ENCODE data around the gene PFKFB4. TPM values are rescaled to one million over a fixed set of nuclear protein-coding genes. Genes with fewer than 3 reads are reported as not detected.
"Not testable (repeated sequence)": the region's sequence is repeated elsewhere in the genome, so short reads cannot be mapped to it uniquely, and the experiment has no call there.

PFKFB4 gene
- total RNA-seq, 2 donors from 2014 or later: 2.0 to 2.9 TPM

GRCh38 chr3:48507256-48508061 lies 49.1 kb downstream of the PFKFB4 start:
- DNase-seq (peak; percentile 54), ATAC-seq (no peak)
- intact Hi-C loops (cut with DNase I): no loop called here

GRCh38 chr3:48505968-48506504 lies 50.6 kb downstream of the PFKFB4 start:
- ATAC-seq (no peak), DNase-seq (no peak)
- intact Hi-C loops (cut with DNase I): no loop called here

- ATAC-seq (no peak), DNase-seq (no peak)
- intact Hi-C loops (cut with DNase I): no loop called here
Measured at GRCh38 chr3:48505146-48505545, 51.5 kb downstream of the PFKFB4 start.

GRCh38 chr3:48504051-48504946 lies 52.3 kb downstream of the PFKFB4 start, which contains the start of gene SHISA5:
Gene SHISA5 (minus strand): TSS chr3:48504174. CDS start chr3:48504094, 80 bp downstream.
- DNase-seq (peak; percentile 92), ATAC-seq (peak; percentile 89 to 92)
- intact Hi-C loops (cut with DNase I): loop anchor here in 1 of 2 donors (5.0 kb wide), 1 partner anchor 37 kb away; a partner anchor contains a TSS

- intact Hi-C loops (cut with DNase I): loop anchor here in 1 of 2 donors (5.0 kb wide), 1 partner anchor 36 kb away; a partner anchor contains a TSS
- ATAC-seq (peak; percentile 42 to 76), DNase-seq (peak; percentile 80)
Measured at GRCh38 chr3:48503401-48504050, 53.1 kb downstream of the PFKFB4 start.

- intact Hi-C loops (cut with DNase I): loop anchor here in 1 of 2 donors (5.0 kb wide), 1 partner anchor 35 kb away; a partner anchor contains a TSS
- ATAC-seq (peak in 1 of 2 donors; percentile 9), DNase-seq (peak; percentile 55)
Measured at GRCh38 chr3:48502728-48503168, 53.9 kb downstream of the PFKFB4 start.

- intact Hi-C loops (cut with DNase I): loop anchor here in 1 of 2 donors (5.0 kb wide), 1 partner anchor 35 kb away; a partner anchor contains a TSS
- DNase-seq: no peak
- ATAC-seq: no peak
Measured at GRCh38 chr3:48502121-48502520, 54.5 kb downstream of the PFKFB4 start.

GRCh38 chr3:48501196-48501595 lies 55.4 kb downstream of the PFKFB4 start:
- ATAC-seq: no peak

GRCh38 chr3:48500656-48501055 lies 55.9 kb downstream of the PFKFB4 start:
- intact Hi-C loops (cut with DNase I): loop anchor here in 1 of 2 donors (5.0 kb wide), 1 partner anchor 33 kb away; a partner anchor contains a TSS
- no peak for ATAC-seq
- DNase-seq: no peak

More at GRCh38 chr3:48501196-48501595, 55.4 kb downstream of the PFKFB4 start:
- DNase-seq: no peak
- intact Hi-C loops (cut with DNase I): loop anchor here in 1 of 2 donors (5.0 kb wide), 1 partner anchor 34 kb away; a partner anchor contains a TSS

- intact Hi-C loops (cut with DNase I): no loop called here
- ATAC-seq (no peak), DNase-seq (no peak)
Measured at GRCh38 chr3:48493203-48493501, 63.5 kb downstream of the PFKFB4 start.

- intact Hi-C loops (cut with DNase I): no loop called here
- ATAC-seq: no peak
- no peak for DNase-seq
Measured at GRCh38 chr3:48492461-48493202, 64.0 kb downstream of the PFKFB4 start.

- intact Hi-C loops (cut with DNase I): no loop called here
- no peak for ATAC-seq
- DNase-seq: no peak
Measured at GRCh38 chr3:48486952-48487351, 69.7 kb downstream of the PFKFB4 start.

GRCh38 chr3:48482822-48483221 lies 73.8 kb downstream of the PFKFB4 start:
- intact Hi-C loops (cut with DNase I); DNase-seq; ATAC-seq: not testable (repeated sequence)

GRCh38 chr3:48480891-48481290 lies 75.7 kb downstream of the PFKFB4 start:
- ATAC-seq; intact Hi-C loops (cut with DNase I); DNase-seq: not testable (repeated sequence)

- DNase-seq (no peak), ATAC-seq (peak; percentile 13 to 56)
- intact Hi-C loops (cut with DNase I): no loop called here
Measured at GRCh38 chr3:48478626-48479555, 77.7 kb downstream of the PFKFB4 start.

- DNase-seq: no peak
- ATAC-seq: no peak
- intact Hi-C loops (cut with DNase I): no loop called here
Measured at GRCh38 chr3:48477959-48478520, 78.6 kb downstream of the PFKFB4 start.
